ENCODE data around the gene MEI1.
A peak's percentile ranks its signal among the peaks of the same experiment; 100 is the strongest.

The MEI1 gene

DNA sequence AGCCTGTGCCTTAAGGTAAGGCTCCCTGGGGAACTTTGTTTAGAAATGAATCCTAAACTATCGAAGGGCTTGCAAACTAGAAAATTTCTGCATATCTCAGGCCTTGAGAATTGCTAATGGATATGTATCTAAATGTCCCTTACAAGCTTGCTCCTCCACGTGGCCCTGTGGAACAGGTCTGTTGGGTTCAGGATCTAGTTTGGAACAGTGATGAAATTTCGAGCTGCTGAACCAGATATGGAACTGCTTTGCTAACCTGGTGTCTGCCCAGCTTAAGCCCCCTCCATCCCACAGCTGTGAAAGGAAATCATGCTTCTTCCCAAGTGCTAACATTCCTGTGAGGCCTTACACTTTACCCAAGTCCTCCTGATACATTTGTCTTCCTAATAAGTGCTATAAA is 145.2 kb downstream of the MEI1 start:
- DNase-seq = peak; percentile 14

DNA sequence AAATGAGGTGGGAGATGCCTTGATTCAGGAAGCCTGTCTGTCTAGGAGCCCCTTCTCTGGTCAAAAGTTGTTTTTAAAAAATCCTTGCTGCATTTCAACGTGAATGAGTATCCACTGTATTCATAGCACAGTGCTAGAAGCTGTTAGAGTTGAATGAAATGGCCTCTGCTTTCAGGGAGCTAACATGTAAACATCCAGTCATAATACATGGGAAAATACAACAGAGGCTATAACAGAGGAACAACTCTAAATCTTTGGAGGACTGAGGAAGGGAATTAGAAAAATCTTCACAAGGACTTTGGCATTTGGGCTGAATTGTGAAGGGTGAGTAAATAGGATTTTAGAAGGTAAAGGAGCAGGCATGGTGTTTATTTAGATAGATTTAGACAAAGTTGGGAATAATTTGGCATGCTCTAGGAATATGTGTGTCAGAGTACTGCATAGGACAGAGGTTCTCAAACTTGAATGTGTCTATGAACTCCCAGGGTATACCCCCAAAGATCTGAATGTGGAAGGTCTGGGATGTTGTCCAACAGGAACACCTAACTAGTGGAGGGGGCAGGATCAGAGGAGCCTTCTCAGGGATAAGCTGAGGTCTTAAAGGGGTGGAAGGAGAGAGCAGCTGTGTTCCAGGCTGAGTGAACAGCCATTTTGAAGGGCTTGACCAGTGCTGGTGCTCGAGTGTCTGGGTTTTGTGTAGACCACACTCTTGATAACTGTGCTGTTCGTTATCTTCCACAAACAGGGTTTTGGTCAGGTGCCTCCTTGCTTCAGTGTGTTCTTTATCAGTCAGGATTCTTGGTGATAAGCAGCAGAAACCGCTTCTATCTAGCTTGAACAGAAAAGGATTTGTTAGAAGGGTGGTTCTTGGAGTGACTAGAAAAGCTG is 146.3 kb downstream of the MEI1 start:
- peak; percentile 9 for DNase-seq

DNA sequence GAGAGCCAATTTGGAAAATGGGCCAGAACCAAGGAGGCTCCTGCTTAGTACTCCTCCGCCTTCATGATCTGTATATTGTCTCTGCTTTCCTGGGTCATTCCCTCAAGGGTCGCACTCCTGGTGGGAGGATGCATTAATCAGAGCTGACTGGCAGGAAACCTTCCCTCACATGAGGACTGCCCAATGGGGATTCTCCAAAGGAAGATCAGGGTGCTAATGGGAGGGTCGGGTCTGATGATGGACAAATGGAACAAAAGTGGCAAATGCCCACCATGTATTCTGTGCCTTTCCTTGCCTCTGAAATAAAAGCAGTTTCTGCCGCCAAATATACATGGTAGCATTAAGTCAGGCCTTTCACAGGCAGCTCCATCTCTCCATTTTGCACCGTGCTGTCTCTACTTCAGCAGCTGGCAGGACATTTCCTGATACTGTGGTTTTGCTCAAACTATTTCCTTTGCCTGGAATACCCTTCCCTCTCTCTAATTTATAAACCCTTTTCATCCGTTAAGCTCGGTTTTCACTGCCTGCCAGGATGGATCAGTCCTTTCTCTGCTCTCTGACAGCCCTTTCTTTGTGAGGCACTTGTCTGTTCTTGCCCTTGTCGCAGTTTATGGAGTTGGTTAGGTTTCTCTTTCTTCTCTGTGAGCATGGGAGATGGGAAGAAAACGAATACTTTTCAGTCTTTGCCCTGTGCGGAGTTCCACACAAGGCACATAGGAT is 147.1 kb downstream of the MEI1 start:
- DNase-seq = no peak

DNA sequence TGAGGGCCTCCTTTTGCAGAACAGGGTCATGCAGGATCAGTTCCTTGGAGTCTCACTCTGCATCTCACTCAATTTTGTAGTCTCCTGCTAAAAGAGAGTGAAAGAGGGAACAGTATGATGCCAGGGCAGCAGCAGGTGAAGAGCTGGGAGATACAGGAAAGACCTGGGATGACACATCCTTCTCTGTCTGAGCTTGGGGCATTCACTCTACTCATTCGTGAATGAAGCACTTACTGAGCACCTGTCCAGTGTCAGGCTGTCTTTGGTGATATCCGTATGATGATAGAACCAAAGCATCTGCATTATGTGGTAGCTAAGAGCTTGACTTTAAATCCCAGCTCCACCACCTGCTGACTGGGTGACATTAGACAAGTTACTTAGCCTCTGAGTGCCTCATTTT is 148.0 kb downstream of the MEI1 start:
- peak; percentile 62 for DNase-seq

DNA sequence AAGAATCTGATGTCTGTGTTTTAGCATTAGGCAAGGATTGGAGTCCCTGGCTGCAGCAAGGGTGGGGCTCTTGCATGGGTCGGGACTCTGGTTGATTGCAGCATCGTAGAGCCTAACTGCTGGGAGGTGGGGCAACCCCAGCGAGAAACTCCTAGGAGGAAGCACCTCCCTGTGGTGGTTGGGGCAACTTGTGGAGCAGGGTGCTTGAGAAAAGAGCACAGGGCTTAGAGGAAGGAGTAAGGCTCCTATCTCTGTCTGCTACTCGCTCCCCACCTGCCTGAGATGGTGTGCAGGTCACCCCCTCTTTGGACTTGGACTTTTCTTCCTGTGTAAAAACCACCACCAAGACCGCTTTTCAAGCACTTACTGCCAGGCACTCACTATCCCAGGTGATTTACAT is 149.2 kb downstream of the MEI1 start:
- no peak for DNase-seq
